GM19025 (cell line): Measurements from ENCODE around the gene LMF2.
"Not testable (repeated sequence)": the region's sequence is repeated elsewhere in the genome, so short reads cannot be mapped to it uniquely, and the experiment has no call there.

Experiments
- ATAC-seq: cut with Tn5 transposase; IDR thresholded peaks from one replicate; pipeline ENCODE4 v1.9.1; 2021; ENCODE audit warnings: mild to moderate bottlenecking, low read depth, moderate library complexity; ENCODE audit not compliant: unreplicated experiment

LMF2 gene

DNA sequence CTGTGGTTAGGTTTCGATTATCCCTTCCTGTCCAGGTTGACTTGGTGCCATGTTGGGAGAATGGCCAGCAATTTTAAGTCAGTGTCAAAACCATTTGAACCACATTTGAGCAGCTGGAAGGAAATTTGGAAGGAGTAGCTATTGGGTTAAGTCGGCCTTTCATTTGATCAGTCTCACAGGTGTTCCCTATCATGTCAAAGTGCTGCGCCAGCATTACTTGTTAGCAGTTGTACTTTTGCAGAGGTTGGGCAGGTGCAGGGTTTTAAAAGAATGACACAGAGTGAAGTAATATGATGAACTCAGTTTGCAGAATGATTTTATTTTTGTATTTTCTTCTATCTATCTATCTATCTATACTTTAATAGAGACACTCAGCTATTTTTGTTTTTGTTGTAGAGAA is 28.7 kb upstream of the LMF2 start:
- ATAC-seq, result no peak

DNA sequence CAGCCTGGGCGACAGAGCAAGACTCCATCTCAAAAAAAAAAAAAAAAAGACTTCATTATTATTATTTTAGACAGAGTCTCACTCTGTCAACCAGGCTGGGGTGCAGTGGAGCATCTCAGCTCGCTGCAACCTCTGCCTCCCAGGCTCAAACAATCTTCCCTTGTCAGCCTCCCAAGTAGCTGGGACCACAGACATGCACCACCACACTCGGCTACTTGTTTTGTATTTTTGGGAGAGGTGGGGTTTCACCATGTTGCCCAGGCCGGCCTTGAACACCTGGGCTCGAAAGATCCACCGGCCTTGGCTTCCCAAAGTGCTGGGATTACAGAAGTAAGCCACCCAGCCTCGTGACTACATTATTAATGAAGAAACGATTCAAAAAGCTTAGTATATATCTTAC is 27.6 kb upstream of the LMF2 start:
- no peak for ATAC-seq

DNA sequence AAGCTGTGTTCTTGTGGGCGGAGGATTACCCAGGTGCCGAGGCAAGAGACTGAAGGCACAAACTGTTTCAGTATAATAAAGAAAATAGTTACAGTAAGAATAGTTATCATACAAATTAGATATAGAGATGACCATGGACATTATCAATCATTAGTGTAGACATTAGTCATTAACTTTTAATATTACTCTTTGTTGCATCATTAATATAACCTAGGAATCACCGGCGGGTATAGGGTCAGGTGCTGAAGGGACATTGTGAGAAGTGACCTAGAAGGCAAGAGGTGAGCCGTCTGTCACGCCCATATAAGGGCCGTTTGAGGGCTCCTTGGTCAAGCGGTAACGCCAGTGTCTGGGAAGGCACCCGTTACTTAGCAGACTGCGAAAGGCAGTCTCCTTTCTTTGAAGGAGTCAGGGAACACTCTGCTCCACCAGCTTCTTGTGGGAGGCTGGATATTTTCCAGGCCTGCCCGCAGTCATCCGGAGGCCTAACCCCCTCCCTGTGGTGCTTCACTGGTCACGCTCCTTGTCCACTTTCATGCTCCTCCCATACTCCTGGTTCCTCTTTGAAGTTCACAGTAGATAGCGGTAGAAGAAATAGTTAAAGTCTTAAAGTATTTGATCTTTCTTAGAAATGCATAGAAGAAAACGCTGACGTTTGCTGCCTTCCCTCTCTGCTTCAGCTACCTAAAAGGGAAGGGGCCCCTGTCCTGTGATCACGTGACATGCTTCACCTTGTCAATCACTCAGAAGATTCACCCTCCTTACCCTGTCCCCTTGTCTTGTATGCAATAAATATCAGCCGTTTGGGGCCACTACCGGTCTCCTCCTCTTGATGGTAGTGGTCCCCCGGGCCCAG is 26.6 kb upstream of the LMF2 start:
- ATAC-seq, result not testable (repeated sequence)

DNA sequence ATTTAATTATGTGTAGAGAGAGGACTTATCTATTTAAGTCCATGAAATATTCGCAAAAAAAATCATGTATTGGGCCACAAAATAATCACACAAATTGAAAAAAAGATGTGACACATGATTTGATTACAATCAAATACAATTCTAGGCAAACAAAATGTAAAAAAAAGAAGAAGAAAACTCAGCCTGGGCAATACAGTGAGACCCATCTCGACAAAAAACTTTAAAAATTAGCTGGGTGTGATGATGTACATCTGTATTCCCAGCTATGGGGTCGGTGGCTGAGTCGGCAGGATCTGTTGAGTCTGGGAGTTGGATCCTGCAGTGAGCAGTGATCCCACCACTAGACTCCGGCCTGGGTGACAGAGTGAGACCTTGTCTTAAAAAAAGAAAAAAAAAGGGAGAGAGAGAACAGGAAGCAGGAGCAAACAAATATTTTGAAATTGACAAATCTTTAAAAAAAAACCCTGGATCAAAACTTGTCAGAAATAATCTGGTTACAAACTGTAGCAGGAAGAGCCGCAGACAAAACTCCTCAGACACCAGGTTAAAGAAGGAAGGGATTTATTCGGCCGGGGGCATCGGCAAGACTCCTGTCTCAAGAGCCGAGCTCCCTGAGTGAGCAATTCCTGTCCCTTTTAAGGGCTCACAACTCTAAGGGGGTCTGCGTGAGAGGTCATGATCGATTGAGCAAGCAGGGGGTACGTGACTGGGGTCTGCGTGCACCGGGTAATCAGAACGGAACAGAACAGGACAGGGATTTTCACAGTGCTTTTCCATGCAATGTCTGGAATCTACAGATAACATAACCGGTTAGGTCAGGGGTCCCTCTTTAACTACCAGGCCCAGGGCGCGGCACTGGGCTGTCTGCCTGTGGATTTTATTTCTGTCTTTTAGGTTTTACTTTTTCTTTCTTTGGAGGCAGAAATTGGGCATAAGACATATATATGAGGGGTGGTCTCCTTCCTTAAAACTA is 25.6 kb upstream of the LMF2 start:
- no peak for ATAC-seq

DNA sequence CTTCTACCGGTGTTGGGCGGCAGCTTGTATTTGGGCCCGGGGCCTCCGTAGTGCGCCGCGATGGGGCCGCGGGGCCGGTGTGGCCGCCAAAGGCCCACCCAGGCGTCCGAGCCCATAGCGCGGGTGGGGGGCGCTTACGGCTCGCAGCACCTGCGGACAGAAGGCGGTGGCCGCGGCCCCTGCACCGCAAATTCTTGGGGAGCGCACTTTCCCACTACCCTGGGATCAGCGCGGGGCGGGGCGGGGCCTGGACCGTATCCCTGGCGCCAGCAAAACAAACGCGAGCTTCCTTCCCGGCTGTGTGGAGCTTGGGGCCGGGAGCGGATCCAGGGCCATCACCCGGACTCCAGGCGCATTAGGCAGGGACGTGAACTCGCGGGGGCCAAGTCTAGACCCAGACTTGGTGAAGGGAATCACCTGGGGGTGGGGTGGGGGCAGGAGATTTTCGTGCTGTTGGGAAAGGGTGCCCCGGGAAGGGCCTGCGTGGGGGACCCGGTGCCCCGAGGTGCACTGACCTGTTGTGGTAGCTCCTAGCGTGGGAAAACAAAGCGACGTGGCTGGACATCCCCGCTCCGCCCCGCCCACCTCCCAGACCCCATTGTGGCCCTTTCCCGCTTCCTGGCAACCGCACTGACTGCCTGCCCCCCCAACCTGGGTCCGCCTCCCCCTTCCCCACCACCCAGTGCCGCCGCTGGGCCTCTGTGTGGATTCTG is 24.6 kb upstream of the LMF2 start:
- no peak for ATAC-seq

DNA sequence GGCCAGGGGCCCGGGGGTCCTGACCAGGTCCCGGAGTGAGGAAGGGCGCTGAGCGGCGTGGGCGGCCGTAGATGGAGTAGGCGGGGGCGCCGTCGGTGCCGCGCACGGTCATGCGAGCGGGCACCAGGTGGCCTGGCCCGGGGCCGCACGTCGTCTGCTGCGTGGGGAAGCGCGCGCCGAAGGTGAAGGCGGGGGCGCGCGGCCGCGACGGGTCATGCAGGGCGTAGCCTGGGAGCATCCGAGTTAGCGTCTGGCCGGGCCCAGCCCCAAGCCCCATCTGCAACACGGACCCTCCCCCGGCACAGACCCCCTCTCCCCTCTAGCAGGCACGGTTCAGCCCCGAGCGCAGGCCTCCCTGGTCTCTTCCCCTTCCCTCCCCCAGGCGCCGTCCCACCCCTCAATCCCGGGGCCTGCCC is 24.1 kb upstream of the LMF2 start:
- no peak for ATAC-seq

DNA sequence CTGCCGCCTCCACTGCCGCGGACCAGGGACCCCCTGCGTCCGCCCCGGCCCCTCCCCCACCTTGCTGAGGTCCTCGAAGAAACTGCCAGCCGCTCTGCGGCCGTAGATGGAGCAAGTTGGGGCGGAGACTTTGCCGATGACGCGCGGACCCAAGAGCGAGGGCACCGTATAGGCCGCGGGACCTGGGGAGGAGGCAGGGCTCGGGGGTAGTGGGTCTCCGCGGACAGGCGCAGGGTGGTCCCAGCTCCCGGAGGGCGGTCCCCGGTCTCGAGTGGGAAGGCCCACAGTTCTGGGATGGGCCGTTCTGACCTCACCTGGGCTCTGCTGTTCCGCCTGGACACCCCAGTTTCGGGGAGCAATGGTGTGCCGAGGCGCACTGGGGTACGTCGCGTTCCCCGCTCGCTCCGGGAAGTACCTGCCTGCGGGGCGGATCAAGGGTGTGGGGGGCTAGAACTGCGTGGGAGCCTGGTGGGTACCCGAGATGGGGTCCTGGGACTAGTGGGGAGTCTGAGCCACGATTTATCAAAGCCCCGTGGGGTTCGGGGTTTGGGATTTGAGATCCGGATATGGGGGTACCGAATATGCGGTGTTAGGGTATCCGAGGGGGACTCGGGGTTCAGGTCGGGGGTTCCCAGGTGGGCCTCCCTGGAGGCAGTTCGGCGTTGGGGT is 23.5 kb upstream of the LMF2 start:
- ATAC-seq, result no peak

DNA sequence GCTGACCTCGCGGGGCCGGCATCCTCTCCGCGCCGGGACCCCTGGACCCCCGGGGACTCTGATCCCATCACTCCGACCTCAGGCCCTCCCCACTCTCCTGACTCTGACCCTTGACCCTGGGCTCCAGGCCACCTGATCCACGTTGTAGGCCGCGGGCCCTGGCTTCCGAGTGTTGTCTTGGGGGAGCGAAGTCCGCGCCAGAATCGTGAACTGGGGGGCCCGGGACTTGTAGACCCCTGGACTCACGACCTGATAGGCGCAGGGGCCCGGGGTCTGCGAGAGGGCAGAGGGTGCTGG is 23.0 kb upstream of the LMF2 start:
- no peak for ATAC-seq

DNA sequence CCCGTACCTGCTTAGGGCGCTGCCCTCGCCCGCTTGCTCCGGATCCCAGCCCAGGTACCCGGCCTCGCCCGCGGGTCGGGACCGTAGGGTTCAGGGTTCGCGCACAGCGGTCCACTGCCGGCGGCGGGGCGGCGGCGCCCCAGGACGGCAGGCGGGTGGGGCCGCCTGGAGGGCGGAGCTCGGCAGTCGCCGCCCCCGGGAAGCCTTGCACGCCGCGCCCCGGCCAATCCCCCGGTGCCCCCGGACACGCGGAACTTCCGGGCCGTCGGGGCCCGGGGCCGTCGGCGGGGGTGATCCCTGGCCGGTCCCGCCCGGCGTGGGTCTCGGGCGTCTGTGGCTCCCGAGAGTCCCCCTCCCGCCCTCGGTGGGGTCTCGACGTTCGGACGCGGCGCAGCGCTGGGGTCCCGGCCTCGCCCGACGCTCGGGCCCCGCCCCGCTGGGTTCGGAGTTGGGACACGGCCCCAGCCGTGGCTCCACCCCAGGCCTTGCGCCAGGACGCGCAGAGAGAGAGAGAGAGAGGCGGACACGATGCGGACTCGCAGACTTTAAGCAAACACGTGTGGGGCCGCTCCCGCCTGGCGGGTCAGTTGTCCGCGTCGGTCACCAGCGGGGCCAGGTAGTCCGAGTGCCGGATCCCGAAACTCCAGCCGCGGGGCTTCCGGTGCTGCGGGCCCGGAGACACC is 22.5 kb upstream of the LMF2 start, which contains the start of gene TYMP:
TYMP (minus strand) TSS at position 116 of the 683 bp plus-strand sequence. CDS start 303 bp downstream, outside the sequence.
- ATAC-seq, result peak; percentile 28

DNA sequence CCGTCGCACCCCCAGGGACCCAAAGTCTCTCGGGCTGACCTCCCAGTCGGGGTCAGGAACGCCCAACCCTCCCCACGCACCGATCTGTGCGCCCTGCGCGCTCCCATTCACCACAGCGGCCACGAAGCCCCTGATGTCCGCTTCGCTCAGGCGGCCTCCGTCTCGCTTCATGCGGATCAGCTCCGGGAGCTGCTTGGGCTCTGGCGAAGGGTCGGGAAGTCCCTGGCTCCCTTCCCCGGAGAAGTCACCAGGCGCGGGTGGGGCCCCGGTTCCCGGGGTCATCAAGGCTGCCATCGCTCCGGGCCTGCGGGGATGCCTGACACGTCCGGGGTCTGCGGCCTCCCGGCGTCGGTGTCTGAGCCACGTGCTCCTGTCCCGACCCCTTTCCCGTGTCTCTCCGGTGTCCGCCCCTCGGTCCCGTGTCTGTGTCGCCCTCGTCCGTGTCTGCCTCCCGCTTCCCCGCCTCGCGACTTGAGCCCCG is 22.0 kb upstream of the LMF2 start:
- no peak for ATAC-seq

DNA sequence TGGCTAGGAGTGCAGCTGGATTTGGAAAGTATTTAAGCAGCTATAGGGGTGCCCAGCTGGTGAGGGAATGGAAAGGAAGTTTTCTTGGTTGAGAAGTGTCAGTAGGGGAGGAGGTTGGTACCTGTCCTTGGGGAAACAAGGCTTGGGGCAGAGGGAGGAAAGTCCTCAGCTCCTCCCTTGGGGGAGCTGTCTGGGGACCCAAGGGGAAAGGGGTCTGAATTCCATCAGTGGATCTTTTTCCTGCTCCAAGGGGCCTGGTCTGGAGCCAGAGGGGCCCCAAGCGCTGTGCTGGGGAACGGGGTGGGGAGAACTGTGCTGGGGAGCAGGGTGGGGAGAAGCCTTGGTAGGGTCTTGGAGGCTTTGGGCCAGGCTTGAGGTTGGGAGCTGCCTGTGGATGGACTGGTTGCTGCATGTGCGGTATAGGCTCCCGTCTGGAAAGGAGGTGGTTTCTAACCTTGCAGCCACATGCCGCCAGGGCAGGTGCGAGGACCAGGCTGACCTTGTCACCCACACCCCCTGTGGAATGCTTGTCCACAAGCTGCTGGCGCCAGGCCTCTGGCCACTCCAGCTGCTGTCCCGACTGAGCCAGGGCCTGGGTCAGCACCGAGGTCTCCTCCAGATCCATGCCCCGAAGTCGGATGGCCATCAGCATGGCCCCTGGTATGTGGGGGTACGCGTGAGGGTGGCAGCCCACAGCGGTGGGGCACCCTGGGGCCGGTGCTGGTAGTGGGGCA is 21.3 kb upstream of the LMF2 start:
- no peak for ATAC-seq

DNA sequence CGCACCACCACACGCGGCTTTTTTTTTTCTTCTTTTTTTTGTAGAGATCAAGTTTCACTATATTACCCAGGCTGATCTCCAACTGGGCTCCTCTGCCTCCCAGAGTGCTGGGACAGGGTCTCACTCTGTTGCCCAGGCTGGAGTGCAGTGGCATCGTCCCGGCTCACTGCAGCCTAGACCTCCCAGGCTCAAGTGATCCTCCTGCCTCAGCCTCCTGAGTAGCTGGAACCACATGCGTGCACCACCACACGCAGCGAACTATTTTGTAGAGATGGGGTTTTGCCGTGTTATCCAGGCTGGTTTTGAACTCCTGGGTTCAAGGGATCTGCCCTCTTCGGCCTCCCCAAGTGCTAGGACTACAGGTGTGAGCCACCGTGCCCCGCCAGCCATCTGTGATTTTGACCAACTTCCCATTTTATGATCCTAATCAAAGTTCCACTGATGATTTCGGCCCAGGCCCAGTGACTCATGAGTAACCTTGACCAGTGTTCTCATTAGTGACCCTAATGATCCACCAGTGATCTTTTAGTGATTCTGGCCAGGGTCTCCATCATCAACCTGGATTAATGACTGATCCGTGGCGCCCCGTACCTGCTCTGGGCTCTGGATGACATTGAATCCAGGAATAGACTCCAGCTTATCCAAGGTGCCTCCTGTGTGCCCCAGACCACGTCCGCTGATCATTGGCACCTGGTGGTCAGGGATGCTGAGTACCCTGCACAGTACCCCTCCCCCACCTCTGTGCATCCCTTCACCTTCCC is 20.6 kb upstream of the LMF2 start:
- no peak for ATAC-seq

DNA sequence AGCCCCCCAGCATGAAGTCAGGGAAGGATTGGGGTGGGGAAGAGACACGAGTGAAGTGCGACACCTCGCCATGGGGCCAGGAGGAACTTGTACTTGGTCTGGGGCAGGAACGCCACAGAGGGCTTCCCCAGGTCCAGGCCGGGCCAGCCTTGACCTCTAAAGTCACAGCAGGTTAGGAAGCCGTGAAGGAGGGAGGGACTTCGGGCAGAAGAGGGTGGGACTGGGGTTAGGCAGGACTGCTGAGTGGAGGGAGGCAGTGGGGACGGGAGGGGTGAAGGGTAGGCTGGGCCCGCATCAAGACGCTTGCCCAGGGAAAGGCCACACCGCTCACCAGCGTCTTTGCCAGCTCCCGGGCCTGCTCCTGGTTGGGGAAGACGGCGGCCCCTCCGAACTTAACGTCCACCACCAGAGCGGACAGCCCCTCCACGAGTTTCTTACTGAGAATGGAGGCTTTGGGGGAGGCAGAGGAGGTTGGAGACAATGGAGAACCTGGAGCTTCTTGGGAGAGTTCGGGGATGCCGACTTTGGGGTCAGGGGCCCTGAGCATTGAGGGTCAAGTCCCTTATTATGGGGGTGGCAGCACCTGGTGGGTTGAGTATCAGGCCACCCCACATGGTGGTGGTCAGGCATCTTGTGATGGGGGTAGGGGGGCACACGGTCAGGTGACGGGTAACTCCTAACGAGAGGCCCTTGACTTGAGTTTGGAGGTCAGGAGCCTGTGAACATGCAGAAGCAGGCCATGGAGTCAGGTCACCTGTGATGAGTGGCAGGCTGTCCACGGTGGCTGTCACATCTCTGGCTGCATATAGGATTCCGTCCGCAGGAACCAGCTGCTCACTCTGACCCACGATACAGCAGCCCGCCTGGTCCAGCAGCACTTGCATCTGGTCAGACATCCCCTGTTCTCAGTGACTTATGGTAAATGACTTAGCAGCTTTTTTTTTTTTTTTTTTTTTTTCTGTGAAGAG is 19.6 kb upstream of the LMF2 start:
- ATAC-seq, result no peak

DNA sequence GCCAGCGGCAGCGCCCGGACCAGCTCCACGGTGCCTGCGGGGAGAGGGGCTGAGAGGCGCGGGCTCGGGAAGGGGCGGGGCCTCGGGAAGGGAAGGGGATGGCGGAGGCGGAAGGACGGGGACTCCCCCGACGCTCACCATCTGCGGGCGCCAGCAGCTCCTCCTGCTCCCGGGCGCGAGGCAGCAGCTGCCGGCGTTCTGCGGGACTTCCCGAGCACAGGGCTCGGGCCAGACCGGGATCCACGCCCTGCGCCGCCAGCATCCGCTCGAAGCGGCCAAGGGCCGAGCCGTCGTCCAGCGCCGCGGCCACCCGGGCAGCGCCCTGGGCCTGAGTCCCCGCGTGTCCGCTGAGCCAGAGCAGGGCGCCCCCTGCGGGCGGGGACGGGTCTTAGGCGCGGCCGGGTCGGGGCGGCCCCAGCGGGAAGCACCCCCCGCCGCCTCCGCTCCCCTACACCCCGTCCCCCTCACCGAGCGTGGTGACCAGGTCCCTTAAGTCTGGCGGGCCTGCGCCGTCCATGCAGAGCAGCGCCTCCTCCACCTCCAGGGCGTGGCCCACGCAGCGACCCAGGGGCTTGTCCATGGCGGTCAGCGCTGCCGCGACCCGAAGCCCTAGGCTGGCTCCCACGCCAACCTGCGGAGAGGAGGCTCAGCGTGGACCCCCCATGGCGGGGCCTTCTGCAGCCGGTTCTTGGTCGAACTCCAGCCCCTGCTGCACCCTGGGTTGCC is 18.8 kb upstream of the LMF2 start:
- ATAC-seq, result peak; percentile 24

DNA sequence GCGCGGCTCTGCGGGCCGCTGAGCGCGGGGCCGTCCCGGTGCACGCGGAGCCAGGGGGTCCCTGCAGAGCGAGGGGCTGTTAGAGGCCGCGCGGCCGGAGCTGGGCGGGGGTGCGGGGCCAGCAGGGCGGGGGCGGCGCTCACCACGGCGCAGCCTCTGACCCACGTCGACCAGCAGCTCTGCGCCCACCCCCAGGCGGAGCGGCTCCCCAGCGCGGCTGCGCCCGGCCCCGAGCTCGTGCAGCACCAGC is 18.3 kb upstream of the LMF2 start:
- ATAC-seq, result peak; percentile 13

DNA sequence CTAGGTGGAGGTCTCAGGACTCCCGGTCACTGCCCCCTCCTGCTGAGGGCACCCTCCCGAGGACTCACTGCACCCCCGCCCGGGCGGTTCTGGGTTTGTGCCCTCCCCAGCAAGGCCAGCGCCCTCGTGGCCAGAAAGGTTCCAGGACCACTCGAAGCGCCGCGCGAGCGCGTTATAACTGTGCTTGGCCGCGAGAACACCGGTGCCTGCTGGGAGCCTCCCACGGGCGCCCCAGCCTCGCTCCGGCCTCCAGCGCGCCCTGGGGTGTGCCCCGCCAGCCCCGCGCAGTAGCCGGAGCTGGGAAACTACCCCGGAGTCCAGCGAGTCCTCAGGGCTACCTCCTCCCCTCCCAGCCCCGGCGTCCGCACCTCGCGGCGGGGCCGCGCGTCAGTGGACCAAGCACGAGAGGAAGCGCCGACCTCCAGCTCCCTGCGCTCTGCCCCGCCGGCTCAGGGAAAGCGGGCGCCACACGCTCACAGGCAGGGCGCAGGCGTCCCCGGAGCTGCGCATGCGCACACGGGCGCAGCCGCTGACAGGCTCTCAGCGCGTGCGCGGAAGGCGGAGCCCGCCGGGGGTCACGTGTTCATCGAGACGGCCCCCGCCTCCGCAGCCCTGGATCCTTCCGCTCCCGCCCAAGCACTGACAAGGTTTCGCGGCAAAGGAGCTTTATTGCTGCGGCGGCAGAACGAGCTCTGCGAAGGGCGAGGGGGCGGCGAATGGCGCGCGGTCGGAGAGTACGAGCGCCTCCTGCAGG is 17.8 kb upstream of the LMF2 start, which contains the start of gene SCO2:
SCO2 (minus strand) TSS at position 495 of the 754 bp plus-strand sequence. CDS start 1,187 bp downstream, outside the sequence.
- peak; percentile 36 for ATAC-seq
